A549 treated with Hydrocortisone at 1 μM for 4 hours (cell line): ENCODE measurements around the gene CSF2. TPM values are rescaled to one million over a fixed set of nuclear protein-coding genes. Genes with fewer than 3 reads are reported as not detected.

ENCODE experiments used
- total RNA-seq: library from RNA; stranded (reverse); fragments of 200-300 nt; extraction: Qiagen RNA extraction; gene quantifications from 5 replicates; pipeline ENCODE4 v1.2.3, GENCODE V29; 2022

CSF2 gene
- 0.14 to 0.38 TPM (median 0.21 TPM) in 4 of 5 replicates, not detected in the other for total RNA-seq

DNA sequence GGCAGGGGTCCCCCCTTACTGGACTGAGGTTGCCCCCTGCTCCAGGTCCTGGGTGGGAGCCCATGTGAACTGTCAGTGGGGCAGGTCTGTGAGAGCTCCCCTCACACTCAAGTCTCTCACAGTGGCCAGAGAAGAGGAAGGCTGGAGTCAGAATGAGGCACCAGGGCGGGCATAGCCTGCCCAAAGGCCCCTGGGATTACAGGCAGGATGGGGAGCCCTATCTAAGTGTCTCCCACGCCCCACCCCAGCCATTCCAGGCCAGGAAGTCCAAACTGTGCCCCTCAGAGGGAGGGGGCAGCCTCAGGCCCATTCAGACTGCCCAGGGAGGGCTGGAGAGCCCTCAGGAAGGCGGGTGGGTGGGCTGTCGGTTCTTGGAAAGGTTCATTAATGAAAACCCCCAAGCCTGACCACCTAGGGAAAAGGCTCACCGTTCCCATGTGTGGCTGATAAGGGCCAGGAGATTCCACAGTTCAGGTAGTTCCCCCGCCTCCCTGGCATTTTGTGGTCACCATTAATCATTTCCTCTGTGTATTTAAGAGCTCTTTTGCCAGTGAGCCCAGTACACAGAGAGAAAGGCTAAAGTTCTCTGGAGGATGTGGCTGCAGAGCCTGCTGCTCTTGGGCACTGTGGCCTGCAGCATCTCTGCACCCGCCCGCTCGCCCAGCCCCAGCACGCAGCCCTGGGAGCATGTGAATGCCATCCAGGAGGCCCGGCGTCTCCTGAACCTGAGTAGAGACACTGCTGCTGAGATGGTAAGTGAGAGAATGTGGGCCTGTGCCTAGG is at the start of gene CSF2:
TSS of gene CSF2 (plus strand) at position 559 of the 783 bp plus-strand sequence. CDS start at position 594, 35 bp downstream.

DNA sequence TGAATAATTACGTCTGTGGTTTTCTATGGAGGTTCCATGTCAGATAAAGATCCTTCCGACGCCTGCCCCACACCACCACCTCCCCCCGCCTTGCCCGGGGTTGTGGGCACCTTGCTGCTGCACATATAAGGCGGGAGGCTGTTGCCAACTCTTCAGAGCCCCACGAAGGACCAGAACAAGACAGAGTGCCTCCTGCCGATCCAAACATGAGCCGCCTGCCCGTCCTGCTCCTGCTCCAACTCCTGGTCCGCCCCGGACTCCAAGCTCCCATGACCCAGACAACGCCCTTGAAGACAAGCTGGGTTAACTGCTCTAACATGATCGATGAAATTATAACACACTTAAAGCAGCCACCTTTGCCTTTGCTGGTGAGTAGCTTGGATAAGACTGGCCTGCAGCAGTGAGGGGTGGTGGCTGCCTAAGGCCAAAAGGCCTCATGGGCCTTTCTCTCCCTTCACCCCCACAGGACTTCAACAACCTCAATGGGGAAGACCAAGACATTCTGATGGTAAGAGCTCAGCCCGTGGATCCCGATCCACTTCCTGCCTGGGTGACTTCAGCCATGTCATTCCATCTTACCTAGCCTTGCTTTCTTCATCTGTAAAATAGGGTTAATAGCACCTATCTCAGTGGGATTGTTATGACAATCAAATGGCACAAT is 13.0 kb upstream of the CSF2 start, which contains the start of gene IL3:
TSS of gene IL3 (plus strand) at position 155 of the 661 bp plus-strand sequence. CDS start at position 207, 52 bp downstream.

Other genes starting within 250 kb of the CSF2 start
- not detected in 5 replicates for gene MEIKIN, start 128.1 kb upstream of the CSF2 start, total RNA-seq
- gene ACSL6, start 62.1 kb upstream of the CSF2 start, total RNA-seq = 0.05 to 0.22 TPM (median 0.07 TPM) in 5 replicates
- gene IL3, start 13.1 kb upstream of the CSF2 start, total RNA-seq = not detected in 5 replicates
- gene P4HA2, start 154.1 kb downstream of the CSF2 start, total RNA-seq = 46.6 to 60.7 TPM (median 53.1 TPM) in 5 replicates
- 0.13 to 1.3 TPM (median 0.58 TPM) in 5 replicates for gene PDLIM4, start 183.9 kb downstream of the CSF2 start, total RNA-seq
- 4.9 to 6.4 TPM (median 6.0 TPM) in 5 replicates for gene SLC22A4, start 220.6 kb downstream of the CSF2 start, total RNA-seq